ENCODE data around the gene HIVEP1. TPM values are rescaled to one million over a fixed set of nuclear protein-coding genes. Genes with fewer than 3 reads are reported as not detected.

The HIVEP1 gene
- total RNA-seq, 2 experiments from 2014 or later, result 22.1 to 22.6 TPM

DNA sequence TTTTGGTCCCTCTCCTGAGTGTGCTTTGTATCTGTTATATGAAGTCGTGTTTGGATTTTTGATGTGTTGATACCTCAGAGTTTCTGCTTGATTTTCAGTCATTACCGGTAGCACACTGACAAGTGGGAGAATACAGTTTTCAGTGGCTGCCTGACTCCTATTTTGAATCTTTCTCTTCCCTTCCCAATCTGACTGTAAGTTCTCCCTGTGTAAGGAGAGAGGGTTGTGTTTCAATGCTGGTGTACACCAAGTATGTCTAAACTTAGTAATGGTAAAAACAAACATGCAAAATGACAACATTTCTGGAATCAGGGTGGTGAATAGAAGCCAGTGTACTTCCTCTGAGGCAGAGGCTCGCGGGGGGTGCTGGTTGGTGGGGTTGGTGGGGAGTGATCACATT lies 103.4 kb downstream of the HIVEP1 start:
- Histone ChIP-seq H2AFZ (ENCODE audit: low read length) (no peak overlapping the region), H3K4me3 (ENCODE audit: low read depth, low read length, poor library complexity, severe bottlenecking) (no peak overlapping the region), H3K4me2 (ENCODE audit: low read length) (peak overlapping the region; percentile 48), H3K9me3 (ENCODE audit: low read length) (no peaks in the 10 kb centered on the region), H3K36me3 (ENCODE audit: insufficient read depth, low read length) (peaks cover 17% of the 10 kb centered on the region), H3K4me1 (ENCODE audit: insufficient read depth, low read length, poor library complexity, severe bottlenecking) (peaks cover 24% of the 10 kb centered on the region), H3K9me2 (ENCODE audit: insufficient read depth, low read length) (no peaks in the 10 kb centered on the region), H4K20me1 (ENCODE audit: insufficient read depth, low read length) (no peaks in the 10 kb centered on the region), H3K79me2 (ENCODE audit: insufficient read depth, low read depth, low read length) (no peaks in the 10 kb centered on the region), H3K27ac (ENCODE audit: low read depth, low read length, poor library complexity, severe bottlenecking) (no peak overlapping the region)
- no peak for DNase-seq (ENCODE audit: low spot score)
- TF ChIP-seq, protein P1, sequence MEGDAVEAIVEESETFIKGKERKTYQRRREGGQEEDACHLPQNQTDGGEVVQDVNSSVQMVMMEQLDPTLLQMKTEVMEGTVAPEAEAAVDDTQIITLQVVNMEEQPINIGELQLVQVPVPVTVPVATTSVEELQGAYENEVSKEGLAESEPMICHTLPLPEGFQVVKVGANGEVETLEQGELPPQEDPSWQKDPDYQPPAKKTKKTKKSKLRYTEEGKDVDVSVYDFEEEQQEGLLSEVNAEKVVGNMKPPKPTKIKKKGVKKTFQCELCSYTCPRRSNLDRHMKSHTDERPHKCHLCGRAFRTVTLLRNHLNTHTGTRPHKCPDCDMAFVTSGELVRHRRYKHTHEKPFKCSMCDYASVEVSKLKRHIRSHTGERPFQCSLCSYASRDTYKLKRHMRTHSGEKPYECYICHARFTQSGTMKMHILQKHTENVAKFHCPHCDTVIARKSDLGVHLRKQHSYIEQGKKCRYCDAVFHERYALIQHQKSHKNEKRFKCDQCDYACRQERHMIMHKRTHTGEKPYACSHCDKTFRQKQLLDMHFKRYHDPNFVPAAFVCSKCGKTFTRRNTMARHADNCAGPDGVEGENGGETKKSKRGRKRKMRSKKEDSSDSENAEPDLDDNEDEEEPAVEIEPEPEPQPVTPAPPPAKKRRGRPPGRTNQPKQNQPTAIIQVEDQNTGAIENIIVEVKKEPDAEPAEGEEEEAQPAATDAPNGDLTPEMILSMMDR (conservative IDR thresholded peaks at IDR 0.05; ENCODE audit: low read length), result no peak
- TF ChIP-seq EZH2phosphoT487 (IDR thresholded peaks at IDR 0.05; ENCODE audit: borderline replicate concordance, low read depth, low read length), result no peak
- no TSS peak for BruUV-seq (replicated peaks)
- intact Hi-C loops (cut with micrococcal nuclease; ENCODE audit: unreplicated experiment), result no loop called here
- POLR2A ChIA-PET, result interaction anchor here (0.5 to 0.7 kb wide), 4 partner anchors 25 to 1854 kb away, joined by 3 to 5 read pairs (median 3); no protein-coding TSS in a partner anchor
- CTCF ChIA-PET (ENCODE audit: unreplicated experiment), result no interaction called here

DNA sequence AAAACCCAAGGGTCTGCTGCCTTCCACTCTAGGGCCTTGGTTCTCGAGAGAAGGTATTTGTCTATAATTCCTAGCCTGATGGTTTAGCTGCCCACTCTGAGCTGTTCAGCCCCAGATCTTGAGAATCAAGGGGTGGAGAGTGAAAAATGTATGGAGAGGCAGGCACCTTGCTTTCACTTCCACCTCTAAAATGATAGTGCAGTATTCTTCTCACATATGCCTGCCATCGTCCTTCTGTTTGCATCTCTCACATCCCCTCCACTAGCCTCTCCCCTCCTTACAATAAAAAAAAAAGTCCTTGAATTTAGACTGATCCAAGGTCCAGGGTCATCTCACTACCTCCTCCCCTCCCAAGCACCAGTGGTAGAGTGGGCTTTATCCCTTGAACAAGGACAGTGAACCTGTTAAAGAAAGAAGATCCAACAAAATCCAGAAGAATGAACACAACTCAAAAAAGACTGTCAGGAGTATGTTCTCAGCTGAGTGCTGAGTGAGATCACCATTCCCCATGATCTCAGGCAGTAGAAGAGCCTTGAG lies 104.2 kb downstream of the HIVEP1 start:
- no TSS peak for BruUV-seq (replicated peaks)
- Histone ChIP-seq H3K9me3 (ENCODE audit: low read length) (no peaks in the 10 kb centered on the region), H3K79me2 (ENCODE audit: insufficient read depth, low read depth, low read length) (no peaks in the 10 kb centered on the region), H2AFZ (ENCODE audit: low read length) (no peak overlapping the region), H3K4me1 (ENCODE audit: insufficient read depth, low read length, poor library complexity, severe bottlenecking) (peaks cover 24% of the 10 kb centered on the region), H3K36me3 (ENCODE audit: insufficient read depth, low read length) (peaks cover 18% of the 10 kb centered on the region), H3K9me2 (ENCODE audit: insufficient read depth, low read length) (no peaks in the 10 kb centered on the region), H3K27ac (ENCODE audit: low read depth, low read length, poor library complexity, severe bottlenecking) (no peak overlapping the region), H4K20me1 (ENCODE audit: insufficient read depth, low read length) (no peaks in the 10 kb centered on the region), H3K4me2 (ENCODE audit: low read length) (peak overlapping the region; percentile 48), H3K4me3 (ENCODE audit: low read depth, low read length, poor library complexity, severe bottlenecking) (no peak overlapping the region)
- ChIA-PET POLR2A (interaction anchor here (0.5 kb wide), 1 partner anchor 41 kb away, joined by 3 read pairs; no protein-coding TSS in a partner anchor), CTCF (ENCODE audit: unreplicated experiment) (no interaction called here)
- TF ChIP-seq, protein P1 (conservative IDR thresholded peaks at IDR 0.05; ENCODE audit: low read length), result no peak
- TF ChIP-seq EZH2phosphoT487 (IDR thresholded peaks at IDR 0.05; ENCODE audit: borderline replicate concordance, low read depth, low read length), result no peak
- intact Hi-C loops (cut with micrococcal nuclease; ENCODE audit: unreplicated experiment), result no loop called here
- no peak for DNase-seq (ENCODE audit: low spot score)

DNA sequence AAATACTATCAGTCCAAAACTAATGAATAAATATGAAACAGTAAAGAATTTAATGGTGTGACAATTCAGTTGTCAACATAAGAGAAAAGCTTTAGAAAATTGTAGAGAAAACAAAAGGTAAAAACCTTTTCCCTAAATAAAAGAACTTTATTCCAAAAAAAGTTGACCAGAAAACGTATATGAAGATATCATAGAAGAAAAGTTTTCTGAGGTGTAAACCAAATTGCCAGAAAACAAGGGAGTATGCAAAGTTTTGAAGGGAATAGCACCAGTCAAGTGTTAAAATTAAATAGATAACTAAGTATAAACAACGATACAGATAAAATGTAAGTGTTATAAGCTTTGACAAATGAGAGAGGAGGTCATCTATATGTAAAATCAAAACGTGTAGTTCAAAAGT lies 104.9 kb downstream of the HIVEP1 start:
- H3K36me3 ChIP-seq (ENCODE audit: insufficient read depth, low read length), result peaks cover 23% of the 10 kb centered on the region
- H3K79me2 ChIP-seq (ENCODE audit: insufficient read depth, low read depth, low read length), result no peaks in the 10 kb centered on the region
- intact Hi-C loops (cut with micrococcal nuclease; ENCODE audit: unreplicated experiment), result no loop called here
- no TSS peak for BruUV-seq (replicated peaks)
- DNase-seq (ENCODE audit: low spot score), result no peak
- H3K9me3 ChIP-seq (ENCODE audit: low read length), result no peaks in the 10 kb centered on the region
- CTCF ChIA-PET (ENCODE audit: unreplicated experiment), result no interaction called here
- H3K27ac ChIP-seq (ENCODE audit: low read depth, low read length, poor library complexity, severe bottlenecking), result no peak overlapping the region
- no peak overlapping the region for H2AFZ ChIP-seq (ENCODE audit: low read length)
- no peak overlapping the region for H3K4me2 ChIP-seq (ENCODE audit: low read length)
- TF ChIP-seq, protein P1 (conservative IDR thresholded peaks at IDR 0.05; ENCODE audit: low read length), result no peak
- no peak for TF ChIP-seq EZH2phosphoT487 (IDR thresholded peaks at IDR 0.05; ENCODE audit: borderline replicate concordance, low read depth, low read length)
- H4K20me1 ChIP-seq (ENCODE audit: insufficient read depth, low read length), result no peaks in the 10 kb centered on the region
- H3K4me1 ChIP-seq (ENCODE audit: insufficient read depth, low read length, poor library complexity, severe bottlenecking), result peaks cover 24% of the 10 kb centered on the region
- POLR2A ChIA-PET, result interaction anchor here (0.6 to 1.2 kb wide), 2 partner anchors 41 to 69 kb away, joined by 3 to 4 read pairs; no protein-coding TSS in a partner anchor
- H3K4me3 ChIP-seq (ENCODE audit: low read depth, low read length, poor library complexity, severe bottlenecking), result no peak overlapping the region
- H3K9me2 ChIP-seq (ENCODE audit: insufficient read depth, low read length), result no peaks in the 10 kb centered on the region
